HG03097 (cell line): ENCODE measurements around the gene OAT.

Experiments
- ATAC-seq: cut with Tn5 transposase; IDR thresholded peaks from one replicate; pipeline ENCODE4 v1.9.1; 2021; ENCODE audit not compliant: unreplicated experiment, low FRiP score

Gene OAT

GRCh38 chr10:124407456-124407855 is 11.3 kb downstream of the OAT start:
- ATAC-seq = no peak

GRCh38 chr10:124403548-124403947 is 15.2 kb downstream of the OAT start:
- ATAC-seq = peak; percentile 76

- no peak for ATAC-seq
These were observed 16.4 kb downstream of the OAT start for GRCh38 chr10:124402273-124402672.

- ATAC-seq = no peak
These were observed 17.1 kb downstream of the OAT start for GRCh38 chr10:124401633-124402032.

- ATAC-seq = no peak
These were observed 24.1 kb downstream of the OAT start for GRCh38 chr10:124394583-124394982.

- ATAC-seq = no peak
These were observed 25.9 kb downstream of the OAT start for GRCh38 chr10:124392626-124393342.

- ATAC-seq = no peak
These were observed 28.1 kb downstream of the OAT start for GRCh38 chr10:124390471-124391187.

GRCh38 chr10:124389613-124390361 is 28.9 kb downstream of the OAT start:
- no peak for ATAC-seq

- peak; percentile 80 for ATAC-seq
These were observed 29.7 kb downstream of the OAT start for GRCh38 chr10:124388823-124389612.

GRCh38 chr10:124388476-124388822 is 30.3 kb downstream of the OAT start:
- ATAC-seq = no peak

- no peak for ATAC-seq
These were observed 31.4 kb downstream of the OAT start for GRCh38 chr10:124387078-124387874.

GRCh38 chr10:124386186-124387077 is 32.3 kb downstream of the OAT start:
- no peak for ATAC-seq

GRCh38 chr10:124385627-124386185 is 33.0 kb downstream of the OAT start:
- ATAC-seq = no peak

- ATAC-seq = no peak
These were observed 34.0 kb downstream of the OAT start for GRCh38 chr10:124384591-124385190.

- no peak for ATAC-seq
These were observed 34.6 kb downstream of the OAT start for GRCh38 chr10:124384172-124384571.

GRCh38 chr10:124383496-124383895 is 35.2 kb downstream of the OAT start:
- ATAC-seq = no peak

GRCh38 chr10:124381011-124381611 is 37.6 kb downstream of the OAT start:
- ATAC-seq = no peak
